ENCODE results near the gene CHST9.

The CHST9 gene

DNA sequence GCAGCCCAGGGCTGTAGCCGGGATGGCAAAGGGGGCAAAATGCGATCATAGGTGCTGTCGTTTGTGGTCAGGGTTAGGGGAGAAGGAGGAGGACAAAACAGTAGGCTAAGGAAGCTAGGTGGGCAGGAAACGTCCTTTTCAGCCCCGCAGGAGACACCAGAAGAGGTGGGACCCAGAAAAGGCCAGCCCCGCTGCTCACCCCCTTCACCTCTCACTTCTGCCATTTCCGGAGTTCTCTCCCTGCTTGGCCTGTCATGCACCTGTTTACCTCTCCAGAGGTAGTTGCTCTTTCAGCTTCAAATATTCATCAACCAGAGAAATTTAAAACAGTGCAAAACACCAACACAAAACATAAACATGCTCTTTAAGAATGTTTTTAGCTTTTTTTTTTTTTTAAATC, 320.4 kb downstream of the CHST9 start:
- no peak for TF ChIP-seq EZH2phosphoT487 (IDR thresholded peaks at IDR 0.05; ENCODE audit: borderline replicate concordance, low read length)
- TF ChIP-seq, protein P1, sequence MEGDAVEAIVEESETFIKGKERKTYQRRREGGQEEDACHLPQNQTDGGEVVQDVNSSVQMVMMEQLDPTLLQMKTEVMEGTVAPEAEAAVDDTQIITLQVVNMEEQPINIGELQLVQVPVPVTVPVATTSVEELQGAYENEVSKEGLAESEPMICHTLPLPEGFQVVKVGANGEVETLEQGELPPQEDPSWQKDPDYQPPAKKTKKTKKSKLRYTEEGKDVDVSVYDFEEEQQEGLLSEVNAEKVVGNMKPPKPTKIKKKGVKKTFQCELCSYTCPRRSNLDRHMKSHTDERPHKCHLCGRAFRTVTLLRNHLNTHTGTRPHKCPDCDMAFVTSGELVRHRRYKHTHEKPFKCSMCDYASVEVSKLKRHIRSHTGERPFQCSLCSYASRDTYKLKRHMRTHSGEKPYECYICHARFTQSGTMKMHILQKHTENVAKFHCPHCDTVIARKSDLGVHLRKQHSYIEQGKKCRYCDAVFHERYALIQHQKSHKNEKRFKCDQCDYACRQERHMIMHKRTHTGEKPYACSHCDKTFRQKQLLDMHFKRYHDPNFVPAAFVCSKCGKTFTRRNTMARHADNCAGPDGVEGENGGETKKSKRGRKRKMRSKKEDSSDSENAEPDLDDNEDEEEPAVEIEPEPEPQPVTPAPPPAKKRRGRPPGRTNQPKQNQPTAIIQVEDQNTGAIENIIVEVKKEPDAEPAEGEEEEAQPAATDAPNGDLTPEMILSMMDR (IDR thresholded peaks at IDR 0.05; ENCODE audit: low read depth, low read length, poor library complexity, severe bottlenecking) = no peak
- no peaks in the 10 kb centered on the region for H3K9me3 ChIP-seq (ENCODE audit: control insufficient read depth, insufficient read depth, low read length)
- H3K9me2 ChIP-seq (replicated peaks; ENCODE audit: control insufficient read depth, low read length) = no peaks in the 10 kb centered on the region
- no peaks in the 10 kb centered on the region for H3F3A ChIP-seq (ENCODE audit: control insufficient read depth, insufficient read depth)
- no peaks in the 10 kb centered on the region for H3K79me2 ChIP-seq (ENCODE audit: control insufficient read depth, low read length)
- H3K27me3 ChIP-seq (ENCODE audit: control insufficient read depth, low read length) = no peaks in the 10 kb centered on the region
- no peaks in the 10 kb centered on the region for H3K36me3 ChIP-seq (ENCODE audit: control insufficient read depth, low read length)
- peaks cover 12% of the 10 kb centered on the region for H3K4me1 ChIP-seq (ENCODE audit: control insufficient read depth, low read length)
- peak overlapping the region; percentile 45 for H3K4me2 ChIP-seq (ENCODE audit: low read length)
- H3K4me3 ChIP-seq (ENCODE audit: low read length) = peak overlapping the region; percentile 26
- no peak overlapping the region for H3K27ac ChIP-seq (ENCODE audit: low read depth, low read length)
- no peaks in the 10 kb centered on the region for H4K20me1 ChIP-seq (ENCODE audit: control insufficient read depth, insufficient read depth, low read depth, low read length)

DNA sequence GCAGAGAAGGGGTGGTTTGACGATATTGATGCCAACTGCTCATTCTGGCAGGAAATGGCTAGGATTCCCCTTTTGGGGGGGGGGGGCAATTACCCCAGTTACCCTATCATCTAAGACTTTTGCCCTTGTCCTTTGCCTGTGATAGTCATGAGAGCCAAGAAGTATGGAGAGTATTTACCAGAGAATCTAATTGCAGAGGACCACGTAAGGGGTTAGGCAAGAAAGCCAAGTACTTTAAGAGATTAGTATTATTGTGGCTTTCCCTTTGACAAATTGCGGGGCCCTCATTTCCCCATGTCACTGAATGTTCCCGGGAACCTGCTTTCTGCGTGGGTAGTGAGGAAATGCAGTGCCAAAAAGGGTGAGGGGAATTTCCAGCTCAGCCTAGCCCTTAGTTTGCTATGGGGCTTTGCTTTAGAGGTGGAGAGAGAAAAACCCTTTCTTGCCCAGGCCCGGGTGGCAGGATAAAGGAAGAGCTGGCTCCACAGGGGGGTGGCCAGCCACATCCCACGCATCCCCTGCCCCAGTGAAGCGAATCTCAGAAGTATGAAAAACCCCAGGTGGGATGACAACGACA, 321.1 kb downstream of the CHST9 start:
- no peaks in the 10 kb centered on the region for H3K9me3 ChIP-seq (ENCODE audit: control insufficient read depth, insufficient read depth, low read length)
- H3K4me1 ChIP-seq (ENCODE audit: control insufficient read depth, low read length) = peaks cover 12% of the 10 kb centered on the region
- H3K4me2 ChIP-seq (ENCODE audit: low read length) = peak overlapping the region; percentile 45
- H3K79me2 ChIP-seq (ENCODE audit: control insufficient read depth, low read length) = no peaks in the 10 kb centered on the region
- H3K36me3 ChIP-seq (ENCODE audit: control insufficient read depth, low read length) = no peaks in the 10 kb centered on the region
- no peaks in the 10 kb centered on the region for H3K9me2 ChIP-seq (replicated peaks; ENCODE audit: control insufficient read depth, low read length)
- peak overlapping the region; percentile 26 for H3K4me3 ChIP-seq (ENCODE audit: low read length)
- no peaks in the 10 kb centered on the region for H3F3A ChIP-seq (ENCODE audit: control insufficient read depth, insufficient read depth)
- no peaks in the 10 kb centered on the region for H4K20me1 ChIP-seq (ENCODE audit: control insufficient read depth, insufficient read depth, low read depth, low read length)
- no peak overlapping the region for H3K27ac ChIP-seq (ENCODE audit: low read depth, low read length)
- H3K27me3 ChIP-seq (ENCODE audit: control insufficient read depth, low read length) = no peaks in the 10 kb centered on the region
- TF ChIP-seq EZH2phosphoT487 (IDR thresholded peaks at IDR 0.05; ENCODE audit: borderline replicate concordance, low read length) = no peak
- TF ChIP-seq, protein P1 (IDR thresholded peaks at IDR 0.05; ENCODE audit: low read depth, low read length, poor library complexity, severe bottlenecking) = no peak

GRCh38 chr18:26863122-26863879, 321.8 kb downstream of the CHST9 start:
- Histone ChIP-seq H3K27ac (ENCODE audit: low read depth, low read length) (no peak overlapping the region), H3K9me2 (replicated peaks; ENCODE audit: control insufficient read depth, low read length) (no peaks in the 10 kb centered on the region), H3F3A (ENCODE audit: control insufficient read depth, insufficient read depth) (no peaks in the 10 kb centered on the region), H3K36me3 (ENCODE audit: control insufficient read depth, low read length) (no peaks in the 10 kb centered on the region), H3K4me2 (ENCODE audit: low read length) (no peak overlapping the region), H3K27me3 (ENCODE audit: control insufficient read depth, low read length) (no peaks in the 10 kb centered on the region), H3K9me3 (ENCODE audit: control insufficient read depth, insufficient read depth, low read length) (no peaks in the 10 kb centered on the region), H4K20me1 (ENCODE audit: control insufficient read depth, insufficient read depth, low read depth, low read length) (no peaks in the 10 kb centered on the region), H3K4me1 (ENCODE audit: control insufficient read depth, low read length) (peaks cover 12% of the 10 kb centered on the region), H3K4me3 (ENCODE audit: low read length) (no peak overlapping the region), H3K79me2 (ENCODE audit: control insufficient read depth, low read length) (no peaks in the 10 kb centered on the region)
- TF ChIP-seq EZH2phosphoT487 (IDR thresholded peaks at IDR 0.05; ENCODE audit: borderline replicate concordance, low read length) = no peak
- TF ChIP-seq, protein P1 (IDR thresholded peaks at IDR 0.05; ENCODE audit: low read depth, low read length, poor library complexity, severe bottlenecking) = no peak

Data from DOHH2 (cell line).